ENCODE results near the gene GTF3C5.

DNA sequence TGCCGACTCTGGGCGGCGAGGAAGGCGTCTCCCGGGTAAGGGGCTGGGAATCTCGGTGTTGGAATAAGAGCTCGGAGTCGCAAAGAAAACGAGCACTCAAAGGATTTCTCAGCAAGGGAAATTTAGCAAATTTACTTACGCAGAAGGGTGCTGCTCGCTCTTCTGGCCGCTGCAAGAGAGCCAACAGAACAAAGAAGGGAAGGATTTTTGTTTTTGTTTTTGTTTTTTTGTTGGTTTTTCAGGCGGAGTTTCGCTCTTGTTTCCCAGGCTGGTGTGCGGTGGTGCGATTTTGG is 279 bp downstream of the GTF3C5 start:
- TF ChIP-seq, protein P1, sequence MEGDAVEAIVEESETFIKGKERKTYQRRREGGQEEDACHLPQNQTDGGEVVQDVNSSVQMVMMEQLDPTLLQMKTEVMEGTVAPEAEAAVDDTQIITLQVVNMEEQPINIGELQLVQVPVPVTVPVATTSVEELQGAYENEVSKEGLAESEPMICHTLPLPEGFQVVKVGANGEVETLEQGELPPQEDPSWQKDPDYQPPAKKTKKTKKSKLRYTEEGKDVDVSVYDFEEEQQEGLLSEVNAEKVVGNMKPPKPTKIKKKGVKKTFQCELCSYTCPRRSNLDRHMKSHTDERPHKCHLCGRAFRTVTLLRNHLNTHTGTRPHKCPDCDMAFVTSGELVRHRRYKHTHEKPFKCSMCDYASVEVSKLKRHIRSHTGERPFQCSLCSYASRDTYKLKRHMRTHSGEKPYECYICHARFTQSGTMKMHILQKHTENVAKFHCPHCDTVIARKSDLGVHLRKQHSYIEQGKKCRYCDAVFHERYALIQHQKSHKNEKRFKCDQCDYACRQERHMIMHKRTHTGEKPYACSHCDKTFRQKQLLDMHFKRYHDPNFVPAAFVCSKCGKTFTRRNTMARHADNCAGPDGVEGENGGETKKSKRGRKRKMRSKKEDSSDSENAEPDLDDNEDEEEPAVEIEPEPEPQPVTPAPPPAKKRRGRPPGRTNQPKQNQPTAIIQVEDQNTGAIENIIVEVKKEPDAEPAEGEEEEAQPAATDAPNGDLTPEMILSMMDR (IDR thresholded peaks at IDR 0.05): no peak
- TF ChIP-seq POLR2AphosphoS5 (IDR thresholded peaks at IDR 0.05) (no peak), EP300 (IDR thresholded peaks at IDR 0.05) (no peak)

All from stomach (tissue), 4 donors.